ENCODE measurements around the gene DPF3. TPM values are rescaled to one million over a fixed set of nuclear protein-coding genes. Genes with fewer than 3 reads are reported as not detected.

DPF3 gene
- total and polyA plus RNA-seq, 9 of the 15 experiments (the other 6 are each of a cell fraction or from before 2014, with no cell fraction given), result 0.21 to 4.9 (median 1.2) TPM

- H3K9me1 ChIP-seq (ENCODE audit: control insufficient read depth, insufficient read depth, low read length), result no peaks in the 10 kb centered on the region
- no peak for FAIRE-seq
- H3K4me2 ChIP-seq (ENCODE audit: insufficient read depth, low read length), result no peak overlapping the region
- ChIA-PET CTCF (ENCODE audit: low intra/inter-chr PET ratio) (no interaction called here), POLR2A (no interaction called here)
- H3K4me3 ChIP-seq, result no peak overlapping the region
- no peak for TF ChIP-seq ZNF778 (CRISPR knock-in tag; IDR thresholded peaks at IDR 0.05)
- peak; percentile 98; the same call in 1 of the 2 replicates for TF ChIP-seq ZNF449 (CRISPR knock-in tag; IDR thresholded peaks at IDR 0.05)
- 0 out of 2 replicates have a peak, but pooled peaks have one; percentile 36 for TF ChIP-seq TRIM25 (IDR thresholded peaks at IDR 0.05; ENCODE audit: borderline replicate concordance)
- H3K79me2 ChIP-seq (ENCODE audit: control insufficient read depth, insufficient read depth, low read length), result no peaks in the 10 kb centered on the region
- BruUV-seq (replicated peaks), result no TSS peak
- WGBS (ENCODE audit: insufficient coverage, low coverage, missing lambda C conversion rate), result 0% methylated on average over 2 of the region's 3 CpGs
- H3K9ac ChIP-seq (ENCODE audit: insufficient read depth in 1 of 2, low read depth in 2 of 2, low read length in 2 of 2), result no peak overlapping the region
- in situ Hi-C loops (cut with MboI) (no loop called here), intact Hi-C loops (cut with micrococcal nuclease) (no loop called here)
- no peaks in the 10 kb centered on the region for H3K4me1 ChIP-seq (replicated peaks in 1 of 2; ENCODE audit: control insufficient read depth in 2 of 2, insufficient read depth in 2 of 2, low read length in 2 of 2)
- peak; percentile 66 for ATAC-seq
- no peaks in the 10 kb centered on the region for H3K36me3 ChIP-seq (ENCODE audit: control insufficient read depth, insufficient read depth, low read length)
- no peaks in the 10 kb centered on the region for H4K20me1 ChIP-seq (replicated peaks; ENCODE audit: control insufficient read depth, insufficient read depth, low read length)
- DNase-seq (ENCODE audit: extremely low read depth in 1 of 4, low spot score in 3 of 4), result no peak
- H2AFZ ChIP-seq (ENCODE audit: low read depth, low read length), result no peak overlapping the region
- H3K27me3 ChIP-seq (ENCODE audit: control insufficient read depth in 2 of 2, insufficient read depth in 2 of 2, low read length in 2 of 2), result no peaks in the 10 kb centered on the region; a peak in 1 of 5 replicates
- H3K9me3 ChIP-seq (replicated peaks; ENCODE audit: control insufficient read depth, insufficient read depth, low read depth, low read length), result no peaks in the 10 kb centered on the region
- H3K27ac ChIP-seq (ENCODE audit: extremely low read depth, low read depth, low read length), result no peak overlapping the region
Observed at GRCh38 chr14:72692696-72693095, 201.2 kb downstream of the DPF3 start.

All from K562 (cell line).